NCI-H2227 (cell line): ENCODE results near the gene KTI12.
A peak's percentile ranks its signal among the peaks of the same experiment; 100 is the strongest.
"Not testable (repeated sequence)": the region's sequence is repeated elsewhere in the genome, so short reads cannot be mapped to it uniquely, and the experiment has no call there.

Source experiments
- DNase-seq: peaks from one replicate; lab custom pipeline; 2025; ENCODE audit not compliant: unreplicated experiment; lab: John Stamatoyannopoulos, UW

Gene KTI12

DNA sequence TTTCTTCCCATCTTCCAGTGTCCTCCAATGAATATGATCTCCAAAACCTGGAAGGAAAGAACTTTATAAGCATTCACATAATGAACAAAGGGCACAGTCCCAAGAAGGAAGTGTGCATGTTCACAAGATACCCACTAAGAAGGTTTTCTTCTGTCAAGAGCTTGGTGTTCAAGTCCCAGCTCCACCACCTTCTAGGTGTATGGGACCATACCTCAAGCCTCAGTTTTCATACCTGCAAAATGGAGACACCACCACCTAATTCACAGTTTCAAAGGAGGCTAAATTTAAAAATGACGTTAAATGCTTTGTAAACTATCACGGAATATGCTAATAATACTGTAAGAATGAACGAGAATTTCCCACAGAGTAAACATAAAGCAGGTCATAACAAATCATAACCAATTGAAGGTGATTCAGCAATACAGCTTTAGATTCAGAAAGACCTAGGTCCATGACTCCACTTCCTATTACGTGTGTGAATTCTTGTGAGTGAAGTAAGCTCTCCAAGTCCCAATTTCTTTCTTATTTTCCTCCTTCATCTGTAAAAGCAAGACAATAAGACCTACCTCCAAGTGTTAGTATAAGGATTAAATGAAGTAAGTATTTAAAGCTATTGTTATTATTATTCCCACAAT, 8.1 kb upstream of the KTI12 start:
- no peak for DNase-seq

DNA sequence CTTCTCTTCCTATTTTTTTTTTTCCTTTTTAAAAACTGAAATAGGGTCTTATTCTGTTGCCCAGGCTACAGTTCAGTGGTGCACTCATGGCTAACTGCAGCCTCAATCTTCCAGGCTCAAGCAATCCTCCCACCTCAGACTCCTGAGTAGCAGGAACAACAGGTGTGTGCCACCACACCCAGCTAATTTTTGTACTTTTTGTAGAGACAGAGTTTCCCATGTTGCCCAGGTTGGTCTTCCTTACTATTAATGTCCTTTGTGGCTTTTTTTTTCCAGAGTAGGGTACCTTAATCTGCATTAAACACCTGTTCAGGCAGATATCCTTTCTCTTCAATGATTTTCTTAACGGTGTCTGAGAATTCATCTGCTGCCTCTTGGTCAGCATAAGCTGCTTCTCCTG, 4.3 kb upstream of the KTI12 start:
- DNase-seq, result no peak

- no peak for DNase-seq
Measured at GRCh38 chr1:52037402-52037814, 3.8 kb upstream of the KTI12 start.

GRCh38 chr1:52034050-52034384, 407 bp upstream of the KTI12 start:
- peak; percentile 31 for DNase-seq

DNA sequence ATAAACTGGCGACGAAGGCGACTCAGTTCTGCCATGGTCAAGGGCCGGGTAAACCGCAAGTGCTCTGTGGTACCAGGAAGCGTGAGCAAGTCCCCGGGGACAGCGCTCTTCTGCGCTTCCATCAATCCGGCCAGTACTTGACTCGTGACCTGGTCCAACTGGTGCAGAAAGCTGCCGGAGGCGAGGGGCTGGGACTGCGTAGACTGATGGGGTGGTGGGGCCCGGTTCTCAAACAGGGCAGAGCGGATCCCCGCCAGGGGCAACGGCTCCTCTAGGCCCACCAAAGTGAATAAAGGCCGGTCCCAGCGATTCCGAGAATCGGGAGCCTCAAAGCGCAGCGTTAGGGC, 852 bp downstream of the KTI12 start:
- peak; percentile 50 for DNase-seq

DNA sequence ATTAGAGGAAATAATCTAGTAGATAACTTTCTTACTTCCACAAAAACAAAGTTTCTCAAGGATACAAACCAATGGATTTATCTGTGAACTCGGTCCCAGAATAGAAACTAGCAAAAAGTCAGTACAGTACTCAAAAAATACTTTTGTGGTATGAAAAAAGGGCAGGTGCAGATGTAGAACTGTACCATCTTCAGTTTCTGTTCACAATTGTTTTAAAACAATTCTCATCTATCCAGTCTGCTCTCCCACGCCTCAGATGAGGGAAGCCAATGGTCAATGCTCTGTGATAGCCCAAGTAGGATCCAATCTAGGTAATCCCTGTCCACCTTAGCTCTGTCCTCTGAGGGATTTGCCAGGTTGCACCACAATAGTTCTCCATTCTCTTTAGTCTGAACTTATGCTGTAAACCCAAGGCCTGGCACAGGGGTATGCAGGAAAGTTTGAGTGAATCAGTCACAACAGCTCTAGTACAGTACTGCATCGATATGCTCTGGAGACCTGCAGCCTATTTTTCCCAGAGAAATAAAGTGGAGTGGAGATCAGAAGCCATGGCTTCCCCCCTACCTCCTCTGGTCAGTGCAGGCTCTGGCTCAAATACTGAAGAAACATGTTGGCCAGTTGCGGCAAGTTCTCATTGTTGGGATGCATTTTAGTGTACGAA, 1.4 kb downstream of the KTI12 start:
- DNase-seq, result no peak

DNA sequence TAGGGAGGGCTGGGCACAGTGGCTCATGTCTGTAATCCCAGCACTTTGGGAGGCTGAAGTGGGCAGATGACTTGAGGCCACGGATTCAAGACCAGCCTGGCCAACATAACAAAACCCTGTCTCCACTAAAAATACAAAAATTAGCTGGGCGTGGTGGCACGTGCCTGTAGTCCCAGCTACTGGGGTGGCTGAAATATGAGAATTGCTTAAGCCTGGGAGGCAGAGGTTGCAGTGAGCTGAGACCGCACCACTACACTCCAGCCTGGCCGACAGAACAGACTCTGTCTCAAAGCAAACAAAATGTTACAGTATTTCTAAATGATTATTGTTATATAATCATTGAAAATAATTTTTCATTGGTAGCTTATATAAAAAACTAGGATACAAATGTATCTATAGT, 4.8 kb downstream of the KTI12 start:
- not testable (repeated sequence) for DNase-seq

- no peak for DNase-seq
Measured at GRCh38 chr1:52028328-52028727, 5.3 kb downstream of the KTI12 start.

GRCh38 chr1:52026278-52026677, 7.3 kb downstream of the KTI12 start:
- no peak for DNase-seq

DNA sequence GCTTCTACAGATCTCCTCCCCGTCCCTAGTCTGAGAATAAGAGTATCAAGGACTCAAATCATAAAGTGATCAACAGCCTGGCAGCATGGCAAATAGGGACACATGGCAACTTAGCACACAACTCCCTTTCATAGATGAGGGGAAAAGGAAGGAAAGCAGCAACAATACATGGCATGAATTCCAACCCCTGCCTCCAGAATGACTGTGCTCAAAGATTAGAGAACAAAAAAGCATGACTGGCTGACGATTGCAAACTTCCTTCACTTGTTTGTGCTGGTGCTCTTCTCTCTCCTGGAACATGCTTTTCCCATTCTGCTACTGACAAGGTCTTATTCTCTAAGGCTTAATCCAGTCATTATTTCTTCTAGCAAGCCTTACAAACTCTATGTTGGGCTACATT, 11.5 kb downstream of the KTI12 start:
- no peak for DNase-seq

GRCh38 chr1:52008071-52008809, 25.4 kb downstream of the KTI12 start:
- no peak for DNase-seq

DNA sequence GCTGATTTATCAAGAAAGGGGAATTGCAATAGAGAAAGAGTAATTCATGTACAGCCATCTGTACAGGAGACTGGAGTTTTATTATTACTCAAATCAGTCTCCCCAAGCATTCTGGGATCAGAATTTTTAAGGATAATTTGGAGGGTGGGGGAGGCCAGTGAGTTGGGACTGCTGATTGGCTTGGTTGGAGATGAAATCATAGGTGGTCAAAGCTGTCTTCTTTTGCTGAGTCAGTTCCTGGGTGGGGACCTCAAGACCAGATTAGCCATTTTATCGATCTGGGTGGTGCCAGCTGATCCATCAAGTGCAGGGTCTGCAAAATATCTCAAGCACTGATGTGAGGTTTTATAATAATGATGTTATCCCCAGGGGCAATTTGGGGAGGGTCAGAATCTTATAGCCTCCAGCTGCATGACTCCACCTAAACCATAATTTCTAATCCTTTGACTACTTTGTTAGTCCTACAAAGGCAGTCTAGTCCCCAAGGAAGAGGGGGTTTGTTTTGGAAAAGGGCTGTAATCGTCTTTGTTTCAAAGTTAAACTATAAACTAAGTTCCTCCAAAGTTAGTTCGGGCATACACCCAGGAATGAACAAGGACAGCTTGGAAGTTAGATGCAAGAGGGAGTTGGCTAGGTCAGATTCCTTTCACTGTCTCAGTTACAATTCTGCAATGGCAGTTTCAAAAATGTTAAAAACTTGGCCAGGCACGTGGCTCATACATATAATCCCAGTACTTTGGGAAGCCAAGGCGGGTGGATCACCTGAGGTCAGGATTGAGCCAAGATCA, 26.2 kb downstream of the KTI12 start:
- no peak for DNase-seq

DNA sequence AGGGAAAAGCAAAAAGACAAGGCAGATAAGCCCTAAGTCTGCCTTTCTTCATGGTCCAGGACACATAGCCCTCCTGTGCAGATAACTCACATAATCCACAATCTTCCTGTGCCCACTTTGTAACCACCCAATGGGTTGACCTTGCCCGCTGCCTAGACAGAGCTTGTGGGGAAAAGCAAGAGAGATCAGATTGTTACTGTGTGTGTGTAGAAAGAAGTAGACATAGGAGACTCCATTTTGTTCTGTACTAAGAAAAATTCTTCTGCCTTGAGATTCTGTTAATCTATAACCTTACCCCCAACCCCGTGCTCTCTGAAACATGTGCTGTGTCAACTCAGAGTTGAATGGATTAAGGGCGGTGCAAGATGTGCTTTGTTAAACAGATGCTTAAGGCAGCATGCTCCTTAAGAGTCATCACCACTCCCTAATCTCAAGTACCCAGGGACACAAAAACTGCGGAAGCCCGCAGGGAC, 27.5 kb downstream of the KTI12 start:
- DNase-seq, result not testable (repeated sequence)

- not testable (repeated sequence) for DNase-seq
Measured at GRCh38 chr1:52005548-52005947, 28.1 kb downstream of the KTI12 start.

GRCh38 chr1:52003877-52004276, 29.7 kb downstream of the KTI12 start:
- no peak for DNase-seq

DNA sequence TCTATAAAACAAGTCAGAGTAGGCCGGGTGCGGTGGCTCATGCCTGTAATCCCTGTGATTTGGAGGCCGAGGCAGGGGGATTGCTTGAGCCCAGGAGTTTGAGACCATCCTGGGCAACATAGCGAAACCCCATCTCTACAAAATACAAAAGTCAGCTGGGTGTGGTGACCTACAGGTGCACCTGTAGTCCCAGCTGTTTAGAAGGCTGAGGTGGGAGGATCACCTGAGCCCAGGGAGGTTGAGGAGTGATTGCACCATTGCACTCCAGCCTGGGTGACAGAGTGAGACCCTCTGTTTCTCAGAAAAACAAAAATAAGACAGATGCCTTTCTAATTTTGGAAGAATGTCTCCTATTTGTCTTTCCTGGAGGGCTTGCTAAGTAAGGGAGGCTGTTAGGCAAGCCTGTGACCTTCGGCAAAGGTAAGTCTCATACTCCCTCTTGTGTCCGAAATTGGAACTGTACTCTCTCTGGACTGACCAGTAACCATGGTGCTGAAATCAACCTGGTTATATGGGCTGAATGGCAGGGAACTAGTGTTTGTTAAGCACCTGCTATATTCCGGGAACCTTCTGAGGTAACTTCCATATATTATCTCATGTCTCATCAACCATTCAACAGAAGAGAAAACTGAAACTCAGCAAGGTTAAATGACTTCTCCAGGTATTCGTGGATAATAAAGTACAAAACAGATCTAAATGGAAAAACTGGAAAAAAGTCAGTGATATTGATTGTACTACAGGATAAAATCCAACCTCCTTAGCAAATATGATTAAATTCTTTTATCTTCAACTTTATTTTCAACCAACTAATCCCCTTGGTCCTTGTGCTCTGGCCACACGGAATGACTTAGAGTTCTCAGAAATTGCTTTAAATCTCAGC, 31.3 kb downstream of the KTI12 start:
- peak; percentile 93 for DNase-seq

DNA sequence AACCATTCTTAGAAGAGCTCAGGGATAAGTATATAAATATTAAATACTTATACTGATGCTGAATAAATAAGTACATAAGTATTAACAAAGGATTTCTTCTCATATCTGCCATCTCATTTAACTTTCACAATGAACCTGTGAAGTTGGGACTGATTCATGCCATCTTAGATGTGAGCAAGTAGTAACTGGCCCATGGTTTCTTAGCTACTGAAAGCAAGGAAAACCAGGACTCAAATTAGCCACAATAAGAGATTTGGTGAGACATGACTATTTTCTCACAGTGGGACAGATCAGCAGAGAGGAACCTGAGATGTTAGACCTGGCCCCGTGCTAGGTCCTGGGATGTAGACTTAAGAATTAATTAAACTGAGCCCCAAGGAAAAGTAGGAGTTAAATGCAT, 34.9 kb downstream of the KTI12 start:
- DNase-seq, result no peak

- DNase-seq, result no peak
Measured at GRCh38 chr1:51997974-51998382, 35.6 kb downstream of the KTI12 start.

DNA sequence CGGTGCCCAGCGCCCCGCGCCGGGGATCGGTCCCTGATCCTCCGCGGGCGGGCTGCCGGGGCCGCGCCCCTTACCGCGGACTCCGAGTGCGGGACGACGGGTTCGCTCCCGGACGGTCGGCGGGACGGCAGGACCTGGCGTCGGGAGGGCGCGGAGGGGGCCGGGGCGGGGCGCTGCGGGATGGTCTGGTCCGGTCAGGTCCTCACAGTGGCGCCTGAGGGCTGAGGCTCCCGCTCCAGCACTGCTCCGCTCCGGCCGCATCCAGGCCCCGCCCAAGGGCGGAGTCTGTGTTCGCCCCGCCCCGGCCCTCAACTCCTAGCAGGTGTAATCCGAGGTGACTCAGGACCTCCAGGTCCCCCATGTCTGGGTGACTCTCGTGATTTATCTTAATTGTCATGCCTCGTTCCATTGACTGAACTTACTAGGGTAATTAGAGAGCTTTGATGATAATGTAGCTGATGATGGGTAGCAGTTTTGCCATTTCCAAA, 43.1 kb downstream of the KTI12 start, which contains the start of gene RAB3B:
Gene RAB3B, minus strand, starts transcription at position 223 of the 488 bp plus-strand sequence. CDS start 13,583 bp downstream, outside the sequence.
- peak; percentile 85 for DNase-seq
